OCI-LY3 (cell line): ENCODE measurements around the gene RABL2B.
A peak's percentile ranks its signal among the peaks of the same experiment; 100 is the strongest.

Experiments used
- H2AFZ ChIP-seq: fragments of 200-600, 300-600 bp; shearing (Covaris generic); 2 replicates; pipeline ENCODE4 v1.6.0; 2014; ENCODE audit warnings: antibody characterized with exemption, low read depth, low read length
- H3K27ac ChIP-seq: fragments of 200-600, 300-600 bp; sonication (generic); 2 replicates; pipeline ENCODE4 v1.5.1; 2014; ENCODE audit warnings: mild to moderate bottlenecking, low read length, moderate library complexity, mixed read lengths
- H3K27me3 ChIP-seq: fragments of 200-600, 300-600 bp; sonication (generic); 2 replicates; pipeline ENCODE4 v1.6.1; 2014; ENCODE audit warnings: low read depth, low read length, mixed read lengths
- H3K36me3 ChIP-seq: fragments of 200-600, 300-600 bp; sonication (generic); replicated peaks from 2 replicates; pipeline ENCODE3; 2014; ENCODE audit warnings: low read depth, low read length, mixed read lengths
- H3K4me1 ChIP-seq: fragments of 300-600, 200-600 bp; sonication (generic); 2 replicates; pipeline ENCODE4 v1.6.1; 2014; ENCODE audit warnings: low read length, mixed read lengths
- H3K4me2 ChIP-seq: fragments of 200-600, 300-600 bp; sonication (generic); 2 replicates; pipeline ENCODE4 v1.6.1; 2014; ENCODE audit warnings: low read length, mixed read lengths
- H3K4me3 ChIP-seq: fragments of 300-600, 200-600 bp; sonication (generic); 2 replicates; pipeline ENCODE4 v1.5.1; 2014; ENCODE audit warnings: antibody characterized with exemption, mild to moderate bottlenecking, low read length, moderate library complexity
- H3K79me2 ChIP-seq: fragments of 300-600, 200-600 bp; shearing (Covaris generic); 2 replicates; pipeline ENCODE4 v1.6.1; 2014; ENCODE audit warnings: mild to moderate bottlenecking, low read length, mixed read lengths
- H3K9ac ChIP-seq: fragments of 300-600, 200-600 bp; shearing (Covaris generic); 2 replicates; pipeline ENCODE4 v1.6.0; 2014; ENCODE audit warnings: mild to moderate bottlenecking, low read length, moderate library complexity
- H3K9me3 ChIP-seq: fragments of 200-600, 300-600 bp; shearing (Covaris generic); 2 replicates; pipeline ENCODE4 v1.6.1; 2014; ENCODE audit warnings: low read length, mixed read lengths; ENCODE audit not compliant: insufficient read depth
- H4K20me1 ChIP-seq: fragments of 200-600, 300-600 bp; sonication (generic); 2 replicates; pipeline ENCODE4 v1.6.1; 2016; ENCODE audit warnings: low read length, mixed read lengths; ENCODE audit not compliant: insufficient read depth
- EZH2phosphoT487 ChIP-seq: fragments of 200-600 bp; shearing (Covaris generic); IDR thresholded peaks from 2 replicates; pipeline ENCODE4 v1.6.1; 2018; ENCODE audit warnings: antibody characterized with exemption, mixed run types, low read depth
- TF ChIP-seq, protein P1 (sequence below): fragments of 200-600, 300-600 bp; sonication (generic); IDR thresholded peaks from 2 replicates; pipeline ENCODE4 v1.5.1; 2014; ENCODE audit warnings: antibody characterized with exemption, low read length, low read depth

RABL2B gene

DNA sequence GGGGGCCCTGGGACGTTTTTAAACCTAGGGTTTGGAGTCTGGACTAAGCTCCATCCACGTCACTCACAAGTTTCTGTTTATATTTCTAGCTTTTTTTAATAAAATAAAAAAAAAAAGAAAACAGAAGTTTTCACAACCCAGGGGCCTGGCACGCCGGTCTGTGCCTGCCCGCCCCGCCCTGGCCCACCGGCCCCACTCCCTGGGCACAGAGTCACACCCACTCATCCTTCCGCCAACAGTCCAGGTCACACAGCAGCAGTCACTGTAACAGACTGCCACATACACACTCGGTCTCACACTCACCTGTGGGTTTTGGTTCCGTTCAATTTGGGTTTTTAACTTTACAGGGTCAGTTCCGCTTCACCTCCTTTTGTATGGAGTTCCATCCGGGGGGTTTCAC lies 50.8 kb downstream of the RABL2B start:
- H3K27me3 ChIP-seq: peaks cover 16% of the 10 kb centered on the region; the same call in 1 of the 2 replicates
- peaks cover 9% of the 10 kb centered on the region for H3K4me1 ChIP-seq
- H3K4me3 ChIP-seq: peak overlapping the region; percentile 65; the same call in 1 of the 2 replicates
- H3K4me2 ChIP-seq: peak overlapping the region; percentile 89
- TF ChIP-seq EZH2phosphoT487: no peak
- TF ChIP-seq, protein P1, sequence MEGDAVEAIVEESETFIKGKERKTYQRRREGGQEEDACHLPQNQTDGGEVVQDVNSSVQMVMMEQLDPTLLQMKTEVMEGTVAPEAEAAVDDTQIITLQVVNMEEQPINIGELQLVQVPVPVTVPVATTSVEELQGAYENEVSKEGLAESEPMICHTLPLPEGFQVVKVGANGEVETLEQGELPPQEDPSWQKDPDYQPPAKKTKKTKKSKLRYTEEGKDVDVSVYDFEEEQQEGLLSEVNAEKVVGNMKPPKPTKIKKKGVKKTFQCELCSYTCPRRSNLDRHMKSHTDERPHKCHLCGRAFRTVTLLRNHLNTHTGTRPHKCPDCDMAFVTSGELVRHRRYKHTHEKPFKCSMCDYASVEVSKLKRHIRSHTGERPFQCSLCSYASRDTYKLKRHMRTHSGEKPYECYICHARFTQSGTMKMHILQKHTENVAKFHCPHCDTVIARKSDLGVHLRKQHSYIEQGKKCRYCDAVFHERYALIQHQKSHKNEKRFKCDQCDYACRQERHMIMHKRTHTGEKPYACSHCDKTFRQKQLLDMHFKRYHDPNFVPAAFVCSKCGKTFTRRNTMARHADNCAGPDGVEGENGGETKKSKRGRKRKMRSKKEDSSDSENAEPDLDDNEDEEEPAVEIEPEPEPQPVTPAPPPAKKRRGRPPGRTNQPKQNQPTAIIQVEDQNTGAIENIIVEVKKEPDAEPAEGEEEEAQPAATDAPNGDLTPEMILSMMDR: no peak
- no peaks in the 10 kb centered on the region for H3K9me3 ChIP-seq
- no peak overlapping the region for H3K9ac ChIP-seq
- no peaks in the 10 kb centered on the region for H4K20me1 ChIP-seq
- H3K27ac ChIP-seq: no peak overlapping the region
- H3K79me2 ChIP-seq: no peaks in the 10 kb centered on the region
- no peak overlapping the region for H2AFZ ChIP-seq
- H3K36me3 ChIP-seq: no peaks in the 10 kb centered on the region

DNA sequence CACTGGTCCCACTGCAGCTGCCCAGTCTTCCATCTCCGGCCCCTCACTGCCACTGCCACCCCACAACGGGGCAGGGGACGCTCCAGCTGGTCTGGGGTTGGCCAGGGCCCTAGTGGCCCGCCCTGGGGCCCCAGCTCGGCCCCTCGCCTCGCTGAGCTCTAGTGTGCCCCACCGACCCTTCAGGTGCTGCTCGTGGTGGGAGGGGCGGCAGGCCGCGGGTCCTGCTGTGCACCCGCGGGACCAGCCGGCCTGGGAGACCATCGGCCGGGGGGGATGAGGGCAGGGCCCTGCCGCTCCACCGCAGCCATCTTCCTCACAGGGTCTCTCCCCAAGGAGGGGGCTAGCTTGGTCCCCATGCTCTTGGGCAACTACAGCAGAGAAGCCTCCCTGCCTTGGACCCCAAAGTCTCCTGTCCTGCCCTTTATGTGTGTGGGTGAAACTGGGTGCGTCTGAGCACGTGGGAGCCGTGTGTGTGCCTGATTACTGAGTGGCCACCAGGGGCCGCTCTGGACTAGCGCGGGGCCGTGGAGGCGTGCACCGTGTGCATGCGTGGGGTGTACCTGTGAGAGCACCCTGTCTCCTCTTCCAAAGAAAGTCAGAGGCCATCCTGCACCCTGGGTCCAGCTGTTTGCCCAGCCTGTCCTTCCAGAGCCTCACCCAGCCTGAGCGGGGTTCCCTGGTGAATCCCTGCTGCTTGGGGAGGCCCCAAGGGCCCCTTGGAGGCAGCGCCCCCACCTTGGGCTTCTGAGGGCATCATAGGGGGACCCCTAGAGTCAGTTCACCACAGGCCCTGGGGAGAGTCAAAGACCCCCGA lies 51.4 kb downstream of the RABL2B start:
- peaks cover 9% of the 10 kb centered on the region for H3K4me1 ChIP-seq
- peaks cover 10% of the 10 kb centered on the region; the same call in 1 of the 2 replicates for H3K27me3 ChIP-seq
- no peaks in the 10 kb centered on the region for H3K79me2 ChIP-seq
- peak overlapping the region; percentile 100 for H2AFZ ChIP-seq
- peak overlapping the region; percentile 51; the same call in 1 of the 2 replicates for H3K9ac ChIP-seq
- H3K4me2 ChIP-seq: peak overlapping the region; percentile 89
- H4K20me1 ChIP-seq: no peaks in the 10 kb centered on the region
- TF ChIP-seq, protein P1: peak; percentile 87
- TF ChIP-seq EZH2phosphoT487: no peak
- no peaks in the 10 kb centered on the region for H3K36me3 ChIP-seq
- peak overlapping the region; percentile 65 for H3K4me3 ChIP-seq
- no peaks in the 10 kb centered on the region for H3K9me3 ChIP-seq
- H3K27ac ChIP-seq: no peak overlapping the region

DNA sequence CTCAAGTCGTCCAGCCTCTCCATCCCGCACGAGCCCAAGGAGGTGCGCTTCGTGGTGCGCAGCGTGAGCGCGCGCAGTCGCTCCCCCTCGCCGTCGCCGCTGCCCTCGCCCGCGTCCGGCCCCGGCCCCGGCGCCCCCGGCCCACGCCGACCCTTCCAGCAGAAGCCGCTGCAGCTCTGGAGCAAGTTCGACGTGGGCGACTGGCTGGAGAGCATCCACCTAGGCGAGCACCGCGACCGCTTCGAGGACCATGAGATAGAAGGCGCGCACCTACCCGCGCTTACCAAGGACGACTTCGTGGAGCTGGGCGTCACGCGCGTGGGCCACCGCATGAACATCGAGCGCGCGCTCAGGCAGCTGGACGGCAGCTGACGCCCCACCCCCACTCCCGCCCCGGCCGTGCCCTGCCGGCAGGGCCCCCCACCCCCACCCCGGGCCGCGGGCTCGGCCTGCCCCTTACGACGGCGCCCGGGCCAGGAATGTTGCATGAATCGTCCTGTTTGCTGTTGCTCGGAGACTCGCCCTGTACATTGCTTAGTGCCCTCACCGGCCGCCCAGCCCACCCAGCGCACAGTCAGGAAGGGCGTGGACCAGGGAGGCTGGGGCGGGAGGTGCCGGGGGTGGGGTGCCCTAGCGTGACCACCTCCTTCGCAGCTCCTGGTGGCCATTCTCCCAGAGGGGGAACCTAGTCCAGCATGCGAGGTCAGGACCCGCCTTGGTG lies 52.3 kb downstream of the RABL2B start:
- H3K4me2 ChIP-seq: no peak overlapping the region
- no peak overlapping the region for H2AFZ ChIP-seq
- no peaks in the 10 kb centered on the region for H4K20me1 ChIP-seq

More for the DNA sequence above, 52.3 kb downstream of the RABL2B start:
- Histone ChIP-seq H3K79me2 (no peaks in the 10 kb centered on the region), H3K9ac (no peak overlapping the region), H3K27ac (no peak overlapping the region), H3K9me3 (no peaks in the 10 kb centered on the region), H3K4me3 (no peak overlapping the region), H3K27me3 (0 out of 2 replicates have a peak, but pooled peaks cover 2% of the 10 kb centered on the region), H3K36me3 (no peaks in the 10 kb centered on the region), H3K4me1 (peaks cover 9% of the 10 kb centered on the region)
- TF ChIP-seq, protein P1: no peak
- no peak for TF ChIP-seq EZH2phosphoT487
